ENCODE results near the gene LPP.
"Not testable (repeated sequence)": the region's sequence is repeated elsewhere in the genome, so short reads cannot be mapped to it uniquely, and the experiment has no call there.

Gene LPP

DNA sequence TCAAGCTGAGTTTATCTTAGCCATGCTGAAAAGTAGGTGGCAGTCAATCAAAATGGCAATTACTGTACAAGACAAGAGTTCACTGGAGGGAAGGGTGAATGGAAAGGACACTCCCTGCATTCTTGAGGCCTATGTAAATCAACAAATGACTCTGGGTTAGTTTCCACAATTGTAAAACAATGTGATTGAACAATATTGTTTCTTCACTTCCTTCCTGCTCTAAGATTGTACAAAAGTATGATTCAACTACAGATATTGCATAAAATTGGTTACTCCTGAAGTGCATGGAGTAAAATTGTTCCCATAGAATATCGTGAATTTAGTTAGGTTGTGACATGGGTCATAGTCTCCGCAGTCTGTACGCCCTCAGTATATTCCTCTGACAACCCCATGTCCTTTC is 277.6 kb downstream of the LPP start:
- DNase-seq, result no peak

DNA sequence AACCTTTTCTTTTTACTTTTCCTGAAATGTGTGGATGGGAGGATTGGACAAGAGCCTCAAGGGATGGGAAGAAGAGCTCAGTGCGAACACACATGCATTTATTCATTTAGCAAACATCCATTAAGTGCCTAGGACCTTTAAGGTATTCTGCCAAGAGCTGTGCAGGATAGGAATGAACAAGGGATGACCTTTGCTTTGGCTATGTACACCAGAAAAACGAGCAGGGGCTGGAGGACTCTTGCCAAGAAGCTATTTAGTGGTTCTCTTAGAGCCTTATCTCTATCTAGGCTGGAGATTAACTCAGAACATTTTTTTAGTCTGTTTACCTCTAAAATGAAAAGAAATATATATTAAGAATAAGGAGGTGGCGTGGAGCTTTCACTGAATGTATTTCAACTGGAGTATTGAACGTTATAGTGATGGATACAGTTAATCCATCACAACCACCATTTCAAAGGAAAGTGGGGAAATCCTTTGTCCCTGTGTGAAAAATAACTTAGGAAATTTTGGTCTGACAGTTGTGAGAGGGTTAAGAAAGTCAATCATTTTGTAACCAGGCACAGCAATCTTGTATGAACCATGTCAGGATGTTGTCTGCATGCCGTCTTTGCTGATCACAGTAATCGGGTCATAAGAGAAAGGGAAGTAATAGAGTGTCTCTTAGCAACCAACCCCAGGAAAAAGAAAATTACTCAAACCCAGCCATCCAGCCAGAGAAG is 279.0 kb downstream of the LPP start:
- DNase-seq, result no peak

DNA sequence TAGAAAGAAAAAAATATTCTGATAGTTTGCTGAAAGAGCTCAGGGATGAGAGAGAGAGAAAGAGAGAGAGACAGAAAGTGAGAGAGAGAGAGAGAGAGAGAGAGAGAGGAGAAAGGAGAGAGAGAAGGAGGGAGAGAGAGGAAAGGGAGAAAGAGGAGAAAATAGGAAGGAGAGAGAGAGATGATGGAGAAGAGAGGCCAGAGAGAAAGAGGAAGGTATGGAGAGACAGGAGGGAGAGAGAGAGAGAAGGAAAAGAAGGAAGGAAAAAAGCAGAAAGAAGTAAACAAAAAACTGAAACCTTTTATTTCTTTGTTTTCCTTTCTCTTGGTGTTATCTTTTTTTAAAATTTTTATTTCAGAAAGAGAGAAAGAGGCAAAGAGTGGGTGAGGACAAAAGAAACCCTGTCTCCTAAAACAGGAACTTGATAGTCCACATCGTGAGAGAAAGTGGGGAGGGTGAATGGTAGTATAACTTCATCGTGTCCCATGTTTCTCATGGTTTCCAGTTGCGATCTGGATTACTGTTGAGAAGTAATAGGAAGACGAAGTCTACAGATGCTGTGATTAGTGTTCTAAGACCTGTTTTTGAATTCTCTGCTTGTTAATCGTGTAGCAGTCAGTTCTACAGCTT is 279.7 kb downstream of the LPP start:
- no peak for DNase-seq

DNA sequence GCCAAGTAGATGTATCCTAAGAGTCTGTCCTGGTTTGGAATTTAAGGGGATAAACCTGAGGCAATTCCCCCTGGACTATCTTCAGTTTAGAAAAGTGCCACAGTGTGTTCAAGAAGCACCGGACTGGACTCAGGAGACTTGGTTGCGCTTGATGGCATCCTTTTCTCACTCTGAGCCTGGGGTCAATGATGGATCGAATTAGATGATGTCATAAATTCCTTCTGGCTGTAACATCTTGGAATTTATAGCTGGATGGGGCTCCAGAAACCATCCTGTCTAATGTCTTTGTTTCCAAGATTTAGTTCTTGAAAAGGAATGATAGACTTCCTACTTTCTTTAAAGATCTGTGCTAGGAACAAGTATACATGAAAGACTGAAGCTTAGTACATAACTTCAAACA is 280.6 kb downstream of the LPP start:
- no peak for DNase-seq

DNA sequence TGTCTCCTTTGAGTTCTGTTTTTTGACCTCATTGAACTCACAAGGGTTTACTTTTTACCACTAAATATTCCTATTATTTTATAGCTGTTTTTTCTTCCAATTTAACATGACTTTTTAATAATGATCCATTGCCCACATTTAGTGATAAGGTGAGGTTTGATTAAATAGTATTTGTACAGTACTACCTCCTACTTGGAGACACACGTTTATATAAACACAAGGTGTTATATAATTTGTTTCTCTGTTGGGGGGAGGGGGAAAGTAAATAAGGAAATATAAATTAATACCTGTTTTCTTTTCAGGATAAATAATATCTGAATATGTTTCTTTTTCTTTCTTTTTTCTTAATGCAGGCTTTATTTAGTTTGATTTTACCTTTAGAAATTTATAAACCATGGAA is 281.3 kb downstream of the LPP start:
- no peak for DNase-seq

DNA sequence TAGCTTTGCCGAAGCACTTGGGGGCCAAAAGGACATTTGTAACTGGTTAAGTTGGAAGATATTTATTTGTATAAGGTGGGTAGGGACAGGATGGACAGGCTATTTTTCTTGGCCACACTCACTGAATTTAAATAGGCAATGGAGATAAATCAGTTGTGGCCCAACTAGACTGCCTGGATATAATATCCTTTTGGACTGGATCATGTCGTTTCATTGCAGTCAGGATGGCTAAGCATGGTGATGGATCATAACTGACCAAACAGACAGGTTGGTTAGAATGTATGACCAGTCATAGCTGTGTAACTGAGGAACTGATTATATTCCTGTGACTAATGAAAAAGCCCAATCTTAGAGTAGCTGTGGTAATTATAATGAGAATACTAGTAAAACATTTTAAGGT is 284.0 kb downstream of the LPP start:
- DNase-seq, result no peak

DNA sequence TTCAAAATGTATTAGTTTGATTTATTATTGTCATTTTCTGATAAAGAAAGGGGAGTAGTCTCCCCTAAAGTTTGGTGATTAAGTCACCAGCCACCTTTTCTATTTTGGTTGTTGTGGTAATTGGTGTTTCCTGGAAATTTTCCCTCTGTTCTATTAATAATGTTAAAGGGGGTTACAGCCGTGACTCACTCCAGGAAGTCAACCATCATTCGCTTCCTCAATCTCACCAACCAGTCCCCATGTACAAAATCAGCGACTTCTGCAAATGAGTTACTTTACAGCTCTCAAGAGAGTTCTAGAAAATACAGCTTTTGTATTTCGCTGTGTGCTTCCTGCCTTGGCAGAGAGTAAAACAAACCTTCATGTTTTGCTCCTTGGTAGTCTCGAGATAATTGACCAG is 285.1 kb downstream of the LPP start:
- peak in 1 of 51 donors; percentile 5 for DNase-seq

DNA sequence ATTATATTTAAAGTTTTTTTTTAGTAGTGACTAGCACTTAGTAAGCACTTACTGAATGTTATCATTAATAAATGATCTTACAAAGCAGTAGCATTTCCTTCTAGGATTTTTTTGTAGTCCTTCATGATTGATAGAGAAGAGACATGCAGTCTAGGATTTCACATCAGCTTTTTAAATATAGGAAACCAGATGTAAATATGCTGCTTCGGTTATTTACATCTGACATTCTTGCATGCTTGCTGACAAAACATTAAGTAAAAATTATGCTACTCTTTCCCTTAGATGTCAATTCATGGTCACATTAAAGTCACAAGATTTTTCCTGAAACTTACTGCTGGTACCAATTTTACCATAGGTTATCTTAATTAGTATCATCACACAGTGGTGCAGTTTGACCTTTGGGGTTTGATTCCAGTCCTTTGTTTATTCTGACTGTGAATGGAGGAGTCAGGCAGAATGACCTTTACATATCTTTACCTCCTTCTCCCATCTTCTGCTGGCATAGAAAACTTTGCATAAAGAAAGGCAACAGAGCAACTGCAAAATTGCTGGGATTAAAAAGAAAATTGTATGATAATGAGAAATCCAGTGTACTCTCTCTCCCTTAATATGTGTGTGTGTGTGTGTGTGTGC is 286.5 kb downstream of the LPP start:
- DNase-seq, result no peak

DNA sequence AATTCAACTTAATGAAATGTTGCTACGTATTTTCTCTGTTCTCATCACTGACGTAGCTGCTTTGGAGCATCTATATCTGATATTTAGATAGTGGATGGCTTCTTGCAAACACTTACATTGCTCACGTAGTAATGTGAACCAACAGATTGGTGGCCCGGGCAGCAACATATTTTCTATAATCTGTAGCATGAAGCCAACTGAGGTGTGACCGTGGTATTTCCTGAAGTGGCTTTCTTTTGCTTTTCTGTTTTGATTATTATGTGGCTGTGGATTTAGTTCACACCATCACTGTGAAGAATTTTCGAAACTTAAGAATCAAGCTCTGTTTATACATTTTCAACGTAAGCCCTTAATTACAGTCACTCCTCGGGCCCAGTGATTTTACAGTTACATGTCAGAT is 288.5 kb downstream of the LPP start:
- no peak for DNase-seq

DNA sequence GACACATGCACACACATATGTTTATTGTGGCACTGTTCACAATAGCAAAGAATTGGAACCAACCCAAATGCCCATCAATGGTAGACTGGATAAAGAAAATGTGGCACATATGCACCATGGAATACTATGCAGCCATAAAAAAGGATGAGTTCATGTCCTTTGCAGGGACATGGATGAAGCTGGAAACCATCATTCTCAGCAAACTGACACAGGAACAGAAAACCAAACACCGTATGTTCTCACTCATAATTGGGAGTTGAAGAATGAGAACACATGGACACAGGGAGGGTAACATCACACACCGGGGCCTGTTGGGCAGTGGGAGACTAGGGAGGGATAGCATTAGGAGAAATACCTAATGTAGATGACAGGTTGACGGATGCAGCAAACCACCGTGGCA is 291.2 kb downstream of the LPP start:
- not testable (repeated sequence) for DNase-seq

DNA sequence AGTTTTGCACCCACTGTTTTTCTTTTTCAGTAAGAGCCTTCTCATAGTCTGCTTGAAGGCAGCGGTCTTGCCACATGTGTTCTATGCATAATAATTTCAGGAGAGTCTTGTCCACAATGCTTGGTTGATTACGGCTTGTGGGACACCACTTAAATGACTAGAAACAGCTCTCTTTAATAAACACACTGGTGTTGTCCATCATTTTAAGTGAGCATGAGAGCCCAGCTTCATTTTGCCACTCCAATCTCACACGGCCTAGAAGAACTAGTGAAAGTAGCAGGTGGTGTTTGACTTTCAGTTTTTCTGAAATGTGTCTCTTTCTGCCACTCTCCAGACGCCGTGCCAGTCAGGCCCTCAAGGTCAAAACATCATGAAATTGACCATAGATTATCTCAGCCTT is 292.1 kb downstream of the LPP start:
- DNase-seq, result no peak

DNA sequence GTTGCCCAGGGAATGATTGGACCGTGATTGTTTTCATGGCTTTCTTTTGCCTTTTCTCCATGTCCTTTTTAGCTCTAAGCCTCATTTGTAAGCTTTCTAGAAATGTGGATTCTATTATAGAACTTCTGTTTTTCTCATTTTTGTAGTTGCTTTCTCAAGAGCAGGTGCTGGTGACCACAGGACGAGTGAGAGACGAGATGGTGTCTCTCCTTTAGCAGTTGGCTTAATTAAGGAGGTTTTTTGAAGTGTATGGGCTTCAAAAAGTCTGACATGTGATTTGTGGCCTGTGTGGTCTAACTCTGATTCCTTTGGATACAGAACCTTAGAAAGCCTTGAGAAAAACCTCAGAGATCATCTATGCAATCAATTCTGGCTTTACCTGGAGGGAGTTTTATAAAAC is 292.8 kb downstream of the LPP start:
- no peak for DNase-seq

DNA sequence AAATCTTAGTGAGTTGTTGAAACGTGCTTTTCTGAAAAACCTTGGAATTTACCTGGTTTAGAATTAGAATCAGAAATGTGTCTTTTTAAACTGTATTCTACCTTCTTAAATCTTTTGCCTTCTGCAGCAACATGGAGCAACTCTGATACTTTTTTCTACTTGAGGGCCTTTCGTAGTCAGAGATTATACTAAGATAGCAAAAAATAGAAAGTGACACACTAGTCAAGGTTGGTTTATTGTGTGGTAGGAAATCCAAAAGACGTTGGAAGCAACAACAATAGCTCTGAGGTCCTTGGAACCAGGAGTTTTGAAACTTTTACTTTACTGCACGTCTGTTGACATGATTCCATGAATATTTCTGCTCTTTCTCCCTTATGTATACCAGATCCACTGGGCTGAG is 294.9 kb downstream of the LPP start:
- no peak for DNase-seq

DNA sequence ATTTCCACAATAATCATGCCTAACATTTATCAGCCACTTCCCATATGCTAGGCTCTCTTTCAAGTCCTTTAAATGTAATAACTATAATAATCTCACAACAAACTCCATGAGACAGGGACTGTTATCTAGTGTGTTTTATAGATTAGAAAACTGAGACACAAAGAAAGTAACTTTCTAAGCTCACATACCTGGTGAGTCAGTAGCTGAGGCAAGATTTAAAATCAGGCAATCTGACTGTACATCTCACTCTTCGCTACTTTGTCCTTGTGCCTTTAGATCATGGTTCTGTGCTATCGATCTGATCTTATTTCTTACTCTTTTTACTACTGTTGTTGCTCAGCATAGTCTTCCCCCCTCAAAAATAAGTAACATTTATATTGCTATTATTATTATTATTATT is 295.5 kb downstream of the LPP start:
- DNase-seq, result no peak

DNA sequence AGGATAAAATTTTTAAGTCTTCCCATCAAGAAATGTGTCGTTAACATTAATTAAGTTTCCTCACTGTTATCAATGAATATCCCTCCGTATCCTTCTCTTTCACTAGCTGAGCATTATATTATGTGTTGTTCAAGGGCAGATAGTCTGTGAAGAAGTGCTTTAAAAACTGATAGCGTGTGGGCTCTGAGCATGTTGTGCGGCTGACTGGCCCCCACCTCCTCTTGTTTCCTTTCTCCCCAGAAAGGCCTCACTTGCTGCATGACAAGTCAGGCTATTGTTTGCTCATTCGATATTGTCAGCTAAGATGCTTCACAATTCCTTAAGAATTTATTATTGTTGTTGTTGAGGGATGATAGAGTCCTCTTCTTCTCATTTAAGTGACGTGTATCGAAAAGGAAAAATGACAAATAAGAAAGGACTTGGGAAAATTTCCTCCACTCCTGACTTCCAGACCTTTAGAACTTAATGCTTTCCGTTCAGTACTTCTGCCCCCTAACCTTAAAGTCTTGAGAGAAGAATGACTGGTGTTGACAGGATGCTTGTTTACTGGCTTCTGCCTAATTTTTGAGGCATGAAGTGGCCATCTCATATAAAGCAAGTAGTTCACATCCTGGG is 298.3 kb downstream of the LPP start:
- peak in 2 of 51 donors; percentile 2 to 4 for DNase-seq

DNA sequence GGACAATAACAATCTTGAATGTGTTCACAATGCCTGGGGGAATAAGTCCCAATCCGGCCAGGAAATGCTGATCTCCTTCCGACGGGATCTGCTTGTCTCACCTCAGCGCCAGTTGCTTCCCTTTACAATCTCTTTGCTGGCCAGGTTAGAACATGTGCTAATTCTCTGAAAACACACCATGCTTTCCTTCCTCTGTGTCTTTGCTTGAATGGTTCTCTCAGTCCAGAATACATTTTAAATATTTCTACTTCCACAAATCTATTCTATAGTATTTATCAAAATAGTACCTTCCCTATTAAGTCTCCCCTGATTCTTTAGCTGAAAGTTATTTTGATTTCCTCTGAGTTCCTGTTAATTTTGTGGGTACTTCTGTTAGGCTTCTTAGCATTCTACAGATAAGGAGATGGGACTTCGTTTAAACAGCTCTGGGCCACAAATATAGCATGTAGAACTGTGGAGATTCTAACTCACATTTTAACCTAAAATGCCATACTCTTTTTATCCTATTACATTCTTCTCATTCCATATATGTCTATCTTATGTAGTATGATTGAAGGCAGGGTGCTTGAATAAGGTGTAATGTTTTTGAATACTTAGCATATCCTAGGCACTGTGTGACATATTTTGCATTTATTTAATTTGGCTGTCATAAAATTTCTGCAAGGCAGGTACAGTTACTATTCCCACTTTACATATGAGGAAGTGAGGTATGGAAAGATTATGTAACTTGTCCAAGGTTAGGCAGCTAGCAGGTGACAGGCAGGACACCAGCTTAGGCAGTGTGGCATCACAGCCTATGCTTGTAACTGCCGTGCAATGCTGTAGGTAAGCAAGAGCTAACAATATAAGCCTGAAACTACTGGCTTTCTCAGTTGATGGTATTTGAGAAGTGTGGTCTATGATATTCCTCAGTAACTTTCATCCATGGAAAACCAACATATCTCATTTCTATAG is 299.8 kb downstream of the LPP start:
- no peak for DNase-seq

DNA sequence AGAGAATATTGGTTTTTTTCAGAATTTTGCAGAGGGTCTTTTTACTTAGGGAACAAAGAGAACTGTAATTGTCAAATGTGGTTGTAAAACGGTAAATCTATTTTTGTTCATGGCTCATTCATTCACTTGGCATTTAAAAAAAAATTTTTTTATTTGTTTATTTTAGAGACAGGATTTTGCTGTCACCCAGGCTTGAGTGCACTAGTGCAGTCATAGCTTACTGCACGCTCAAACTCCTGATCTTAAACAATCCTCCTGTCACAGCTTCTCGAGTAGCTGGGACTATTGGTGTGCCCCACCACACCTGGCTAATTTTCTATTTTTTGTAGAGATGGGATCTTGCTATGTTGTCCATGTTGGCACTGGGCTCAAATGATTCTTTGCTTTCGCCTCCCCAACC is 301.8 kb downstream of the LPP start:
- DNase-seq, result no peak

DNA sequence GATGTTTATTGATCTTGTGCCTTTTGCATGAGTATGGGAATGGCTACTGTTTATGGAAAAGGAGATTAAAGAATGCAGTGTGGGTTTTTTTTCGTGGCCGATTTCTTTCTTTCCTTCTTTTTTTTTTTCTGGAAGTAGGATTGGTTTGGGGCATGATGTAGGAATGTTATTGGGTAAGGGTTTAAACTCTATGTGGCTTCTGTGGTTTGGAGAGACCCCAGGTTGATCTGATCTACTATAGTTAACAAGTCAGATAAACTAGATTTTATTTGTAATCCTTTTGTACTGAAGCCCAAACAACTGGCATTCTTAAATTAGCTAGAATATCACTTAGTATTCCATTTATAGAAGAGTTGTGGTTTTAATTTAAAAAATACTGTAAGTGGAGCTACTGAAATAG is 304.8 kb downstream of the LPP start:
- no peak for DNase-seq

DNA sequence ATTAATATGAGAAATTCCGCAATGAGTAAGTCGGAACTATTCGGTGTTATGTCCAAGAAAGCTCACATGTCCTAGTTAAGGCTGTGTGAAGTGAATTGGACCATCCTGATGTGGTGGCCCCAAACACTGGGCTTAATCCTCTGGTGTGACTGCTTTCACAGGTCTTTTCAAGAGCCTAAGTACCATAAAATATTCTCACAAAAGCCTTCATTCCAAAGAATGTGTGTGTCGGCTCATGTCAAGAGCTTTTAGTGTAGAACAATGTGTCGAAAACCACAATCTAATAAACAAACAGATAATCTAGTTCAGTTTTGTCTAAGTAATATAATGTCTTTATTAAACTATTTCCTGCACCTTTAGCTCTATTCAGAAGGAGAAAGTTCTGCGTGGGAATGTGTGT is 311.4 kb downstream of the LPP start:
- no peak for DNase-seq

DNA sequence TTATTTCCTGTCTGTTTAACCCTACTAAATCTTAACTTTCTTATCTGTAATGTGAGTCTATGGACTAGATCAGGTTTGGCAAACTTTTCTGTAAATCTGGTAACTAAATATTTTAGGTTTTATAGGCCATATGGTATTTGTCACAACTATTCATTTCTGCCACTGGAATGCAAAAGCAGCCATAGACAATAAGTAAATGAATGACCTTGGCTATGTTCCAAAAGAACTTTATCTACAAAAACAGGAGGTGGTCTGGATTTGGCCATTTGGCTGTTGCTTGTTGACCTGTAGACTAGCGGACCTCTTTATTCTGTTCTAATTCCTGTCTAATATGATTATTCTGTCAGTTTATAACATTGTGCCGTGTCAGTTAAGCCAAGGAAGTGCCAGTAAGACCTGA is 314.2 kb downstream of the LPP start:
- DNase-seq, result no peak

DNA sequence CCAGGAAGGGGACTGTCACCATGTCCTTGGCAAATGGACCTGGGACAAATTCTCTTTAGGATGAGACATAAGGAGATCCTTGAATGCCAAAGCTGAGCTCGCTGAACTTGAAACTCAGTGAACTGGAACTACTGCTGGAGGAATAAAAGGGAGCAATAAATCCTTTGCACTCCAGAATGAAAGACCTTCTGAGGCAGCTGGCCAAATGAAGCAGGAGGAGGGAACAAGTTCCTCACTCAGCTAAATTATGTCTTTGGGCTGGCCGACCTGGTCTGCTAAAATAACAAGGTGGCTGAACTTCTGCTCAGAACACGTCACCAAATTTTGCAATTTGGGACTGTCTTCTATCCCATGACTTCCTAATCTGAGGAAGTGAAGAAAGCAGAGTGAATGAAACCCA is 314.7 kb downstream of the LPP start:
- DNase-seq, result peak in 25 of 51 donors; percentile 1 to 63 (median 15)
